HEK293 (cell line): Measurements from ENCODE around the gene S100A1.

Source experiments
- CTCF ChIA-PET: fragments of 350-600 bp; formaldehyde crosslinking; extraction: SDS; loops from one replicate; lab custom pipeline; 2021; ENCODE audit warnings: antibody characterized with exemption; lab: Yijun Ruan, JAX
- POLR2A ChIA-PET: fragments of 300-600 bp; formaldehyde crosslinking; extraction: SDS; loops from one replicate; lab custom pipeline; 2020; ENCODE audit warnings: antibody characterized with exemption, inconsistent platforms; lab: Yijun Ruan, JAX
- H3K27ac ChIP-seq: fragments of 200-500 bp; sonication (Bioruptor generic); 2 replicates; pipeline ENCODE4 v1.5.1; 2014; ENCODE audit warnings: low read depth, low read length, control low read depth, inconsistent platforms; ENCODE audit errors: extremely low read depth
- H3K36me3 ChIP-seq, 2 experiments: fragments of 200-500 bp in 1 of 2; sonication (Bioruptor generic) in 1 of 2; 1 replicate in 1 of 2; 2 replicates in 1 of 2; pipeline ENCODE4 v1.5.1; 2014 to 2017; ENCODE audit warnings: inconsistent platforms in 2 of 2, low read length in 2 of 2; ENCODE audit not compliant: control insufficient read depth in 2 of 2, insufficient read depth in 1 of 2
- H3K4me1 ChIP-seq: fragments of 200-500 bp; sonication (Bioruptor generic); 2 replicates; pipeline ENCODE4 v1.5.1; 2014; ENCODE audit warnings: mild to moderate bottlenecking, low read length, inconsistent platforms; ENCODE audit not compliant: control insufficient read depth, insufficient read depth
- H3K4me3 ChIP-seq: 2 replicates; pipeline ENCODE4 v1.5.1; 2011; ENCODE audit warnings: low read depth, mild to moderate bottlenecking, control low read depth, low read length, moderate library complexity
- H3K9me3 ChIP-seq: fragments of 200-500 bp; sonication (Bioruptor generic); 2 replicates; pipeline ENCODE4 v1.5.1; 2014; ENCODE audit warnings: low read depth, low read length, inconsistent platforms; ENCODE audit not compliant: control insufficient read depth, insufficient read depth
- IKZF3 ChIP-seq: fragments of 450-650 bp; IDR thresholded peaks from 2 replicates; pipeline ENCODE4 v1.5.0; 2018; ENCODE audit warnings: missing biosample characterization, mild to moderate bottlenecking, missing genetic modification characterization, moderate library complexity
- INSM2 ChIP-seq: fragments of 450-650 bp; formaldehyde crosslinking; IDR thresholded peaks from 2 replicates; pipeline ENCODE4 v1.5.1; 2016; ENCODE audit warnings: missing biosample characterization, missing genetic modification characterization
- OVOL3 ChIP-seq: fragments of 450-650 bp; formaldehyde crosslinking; IDR thresholded peaks from 2 replicates; pipeline ENCODE4 v1.5.1; 2016; ENCODE audit warnings: missing biosample characterization, missing genetic modification characterization
- ZBTB48 ChIP-seq: fragments of 450-650 bp; formaldehyde crosslinking; IDR thresholded peaks from 2 replicates; pipeline ENCODE4 v1.5.1; 2016; ENCODE audit warnings: missing biosample characterization, missing genetic modification characterization
- ZBTB7A ChIP-seq: fragments of 450-650 bp; formaldehyde crosslinking; IDR thresholded peaks from 2 replicates; pipeline ENCODE4 v1.5.1; 2016; ENCODE audit warnings: low read depth, missing biosample characterization, missing genetic modification characterization
- ZFHX2 ChIP-seq: fragments of 450-650 bp; formaldehyde crosslinking; conservative IDR thresholded peaks from 2 replicates; pipeline ENCODE4 v1.5.1; 2016; ENCODE audit warnings: missing biosample characterization, missing genetic modification characterization
- ZNF24 ChIP-seq: fragments of 450-650 bp; formaldehyde crosslinking; IDR thresholded peaks from 2 replicates; pipeline ENCODE4 v1.5.1; 2016; ENCODE audit warnings: missing biosample characterization, missing genetic modification characterization
- ZNF26 ChIP-seq: fragments of 450-650 bp; formaldehyde crosslinking; IDR thresholded peaks from 2 replicates; pipeline ENCODE4 v1.5.1; 2016; ENCODE audit warnings: missing biosample characterization, missing genetic modification characterization
- ZNF416 ChIP-seq: fragments of 450-650 bp; formaldehyde crosslinking; IDR thresholded peaks from 2 replicates; pipeline ENCODE4 v1.5.1; 2016; ENCODE audit warnings: missing biosample characterization, missing genetic modification characterization
- ZNF473 ChIP-seq: fragments of 450-650 bp; formaldehyde crosslinking; IDR thresholded peaks from 2 replicates; pipeline ENCODE4 v1.5.1; 2017; ENCODE audit warnings: missing biosample characterization, missing genetic modification characterization
- ZNF549 ChIP-seq: fragments of 450-650 bp; IDR thresholded peaks from 2 replicates; pipeline ENCODE4 v1.5.1; 2018; ENCODE audit warnings: missing biosample characterization, missing genetic modification characterization, mild to moderate bottlenecking, inconsistent platforms, moderate library complexity
- ZNF560 ChIP-seq: fragments of 450-650 bp; formaldehyde crosslinking; IDR thresholded peaks from 2 replicates; pipeline ENCODE4 v1.5.1; 2017; ENCODE audit warnings: missing biosample characterization, missing genetic modification characterization, borderline replicate concordance
- ZNF677 ChIP-seq: fragments of 450-650 bp; IDR thresholded peaks from 2 replicates; pipeline ENCODE4 v1.5.0; 2018; ENCODE audit warnings: missing biosample characterization, mild to moderate bottlenecking, missing genetic modification characterization, moderate library complexity
- ZNF707 ChIP-seq: fragments of 450-650 bp; formaldehyde crosslinking; IDR thresholded peaks from 2 replicates; pipeline ENCODE4 v1.5.1; 2016; ENCODE audit warnings: missing biosample characterization, missing genetic modification characterization
- ZSCAN16 ChIP-seq: fragments of 450-650 bp; formaldehyde crosslinking; IDR thresholded peaks from 2 replicates; pipeline ENCODE4 v1.5.1; 2016; ENCODE audit warnings: missing biosample characterization, missing genetic modification characterization
- ZSCAN30 ChIP-seq: fragments of 450-650 bp; IDR thresholded peaks from 2 replicates; pipeline ENCODE4 v1.5.1; 2018; ENCODE audit warnings: missing biosample characterization, mild to moderate bottlenecking, missing genetic modification characterization, moderate library complexity
- TF ChIP-seq, protein P1 (sequence below): fragments of 450-650 bp; formaldehyde crosslinking; IDR thresholded peaks from 2 replicates; pipeline ENCODE4 v1.5.1; 2016; ENCODE audit warnings: missing biosample characterization, missing genetic modification characterization
- TF ChIP-seq, protein P2 (sequence below): fragments of 450-650 bp; formaldehyde crosslinking; IDR thresholded peaks from 2 replicates; pipeline ENCODE4 v1.5.1; 2016; ENCODE audit warnings: missing biosample characterization, missing genetic modification characterization, borderline replicate concordance

Gene S100A1

GRCh38 chr1:153649137-153649862 lies 21.1 kb downstream of the S100A1 start:
- ChIA-PET POLR2A (interaction anchor here (1.5 to 2.7 kb wide), 4 partner anchors 10 to 15 kb away, joined by 5 to 16 read pairs (median 6); partner anchors contain the start of genes CHTOP and SNAPIN), CTCF (interaction anchor here (0.6 to 2.8 kb wide), 3 partner anchors 22 to 139 kb away, joined by 3 to 8 read pairs (median 3); partner anchors contain the start of gene S100A13)
- Histone ChIP-seq H3K9me3 (no peaks in the 10 kb centered on the region), H3K27ac (no peak overlapping the region), H3K4me3 (no peak overlapping the region), H3K4me1 (no peaks in the 10 kb centered on the region), H3K36me3 (peaks cover 12 to 32% of the 10 kb centered on the region in 2 experiments)
- TF ChIP-seq, protein P1, sequence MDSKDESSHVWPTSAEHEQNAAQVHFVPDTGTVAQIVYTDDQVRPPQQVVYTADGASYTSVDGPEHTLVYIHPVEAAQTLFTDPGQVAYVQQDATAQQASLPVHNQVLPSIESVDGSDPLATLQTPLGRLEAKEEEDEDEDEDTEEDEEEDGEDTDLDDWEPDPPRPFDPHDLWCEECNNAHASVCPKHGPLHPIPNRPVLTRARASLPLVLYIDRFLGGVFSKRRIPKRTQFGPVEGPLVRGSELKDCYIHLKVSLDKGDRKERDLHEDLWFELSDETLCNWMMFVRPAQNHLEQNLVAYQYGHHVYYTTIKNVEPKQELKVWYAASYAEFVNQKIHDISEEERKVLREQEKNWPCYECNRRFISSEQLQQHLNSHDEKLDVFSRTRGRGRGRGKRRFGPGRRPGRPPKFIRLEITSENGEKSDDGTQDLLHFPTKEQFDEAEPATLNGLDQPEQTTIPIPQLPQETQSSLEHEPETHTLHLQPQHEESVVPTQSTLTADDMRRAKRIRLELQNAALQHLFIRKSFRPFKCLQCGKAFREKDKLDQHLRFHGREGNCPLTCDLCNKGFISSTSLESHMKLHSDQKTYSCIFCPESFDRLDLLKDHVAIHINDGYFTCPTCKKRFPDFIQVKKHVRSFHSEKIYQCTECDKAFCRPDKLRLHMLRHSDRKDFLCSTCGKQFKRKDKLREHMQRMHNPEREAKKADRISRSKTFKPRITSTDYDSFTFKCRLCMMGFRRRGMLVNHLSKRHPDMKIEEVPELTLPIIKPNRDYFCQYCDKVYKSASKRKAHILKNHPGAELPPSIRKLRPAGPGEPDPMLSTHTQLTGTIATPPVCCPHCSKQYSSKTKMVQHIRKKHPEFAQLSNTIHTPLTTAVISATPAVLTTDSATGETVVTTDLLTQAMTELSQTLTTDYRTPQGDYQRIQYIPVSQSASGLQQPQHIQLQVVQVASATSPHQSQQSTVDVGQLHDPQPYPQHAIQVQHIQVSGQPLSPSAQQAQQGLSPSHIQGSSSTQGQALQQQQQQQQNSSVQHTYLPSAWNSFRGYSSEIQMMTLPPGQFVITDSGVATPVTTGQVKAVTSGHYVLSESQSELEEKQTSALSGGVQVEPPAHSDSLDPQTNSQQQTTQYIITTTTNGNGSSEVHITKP (tag by site-specific recombination): no peak
- no peak for TF ChIP-seq ZNF707 (tag by site-specific recombination)
- no peak for TF ChIP-seq ZBTB7A (tag by site-specific recombination)
- TF ChIP-seq ZNF549 (tag by site-specific recombination): no peak
- TF ChIP-seq ZSCAN30: no peak
- no peak for TF ChIP-seq IKZF3 (tag by site-specific recombination)
- no peak for TF ChIP-seq ZSCAN16 (tag by site-specific recombination)
- no peak for TF ChIP-seq ZNF677 (tag by site-specific recombination)
- no peak for TF ChIP-seq ZNF473 (tag by site-specific recombination)
- TF ChIP-seq ZNF26 (tag by site-specific recombination): no peak
- TF ChIP-seq INSM2 (tag by site-specific recombination): no peak
- TF ChIP-seq, protein P2, sequence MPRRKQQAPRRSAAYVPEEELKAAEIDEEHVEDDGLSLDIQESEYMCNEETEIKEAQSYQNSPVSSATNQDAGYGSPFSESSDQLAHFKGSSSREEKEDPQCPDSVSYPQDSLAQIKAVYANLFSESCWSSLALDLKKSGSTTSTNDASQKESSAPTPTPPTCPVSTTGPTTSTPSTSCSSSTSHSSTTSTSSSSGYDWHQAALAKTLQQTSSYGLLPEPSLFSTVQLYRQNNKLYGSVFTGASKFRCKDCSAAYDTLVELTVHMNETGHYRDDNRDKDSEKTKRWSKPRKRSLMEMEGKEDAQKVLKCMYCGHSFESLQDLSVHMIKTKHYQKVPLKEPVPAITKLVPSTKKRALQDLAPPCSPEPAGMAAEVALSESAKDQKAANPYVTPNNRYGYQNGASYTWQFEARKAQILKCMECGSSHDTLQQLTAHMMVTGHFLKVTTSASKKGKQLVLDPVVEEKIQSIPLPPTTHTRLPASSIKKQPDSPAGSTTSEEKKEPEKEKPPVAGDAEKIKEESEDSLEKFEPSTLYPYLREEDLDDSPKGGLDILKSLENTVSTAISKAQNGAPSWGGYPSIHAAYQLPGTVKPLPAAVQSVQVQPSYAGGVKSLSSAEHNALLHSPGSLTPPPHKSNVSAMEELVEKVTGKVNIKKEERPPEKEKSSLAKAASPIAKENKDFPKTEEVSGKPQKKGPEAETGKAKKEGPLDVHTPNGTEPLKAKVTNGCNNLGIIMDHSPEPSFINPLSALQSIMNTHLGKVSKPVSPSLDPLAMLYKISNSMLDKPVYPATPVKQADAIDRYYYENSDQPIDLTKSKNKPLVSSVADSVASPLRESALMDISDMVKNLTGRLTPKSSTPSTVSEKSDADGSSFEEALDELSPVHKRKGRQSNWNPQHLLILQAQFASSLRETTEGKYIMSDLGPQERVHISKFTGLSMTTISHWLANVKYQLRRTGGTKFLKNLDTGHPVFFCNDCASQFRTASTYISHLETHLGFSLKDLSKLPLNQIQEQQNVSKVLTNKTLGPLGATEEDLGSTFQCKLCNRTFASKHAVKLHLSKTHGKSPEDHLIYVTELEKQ (tag by site-specific recombination): no peak
- TF ChIP-seq ZNF416 (tag by site-specific recombination): no peak
- no peak for TF ChIP-seq ZBTB48
- no peak for TF ChIP-seq ZNF560 (tag by site-specific recombination)
- no peak for TF ChIP-seq OVOL3 (tag by site-specific recombination)
- TF ChIP-seq ZNF24 (tag by site-specific recombination): no peak
- no peak for TF ChIP-seq ZFHX2 (tag by site-specific recombination)
